HepG2 (cell line): ENCODE results near the gene AUP1. TPM values are rescaled to one million over a fixed set of nuclear protein-coding genes. Genes with fewer than 3 reads are reported as not detected.

Experiments used
- CCDC6 ChIP-seq: sonication (generic); formaldehyde crosslinking; IDR thresholded peaks from 2 replicates; pipeline ENCODE4 v1.8.1; 2022; ENCODE audit warnings: mild to moderate bottlenecking, missing genetic modification reagents, moderate library complexity
- ETV5 ChIP-seq: IDR thresholded peaks from 2 replicates; pipeline ENCODE4 v1.6.1; 2018; ENCODE audit warnings: missing biosample characterization, missing genetic modification reagents, inconsistent platforms, borderline replicate concordance
- FIP1L1 ChIP-seq: fragments of 200-400 bp; formaldehyde crosslinking; IDR thresholded peaks from 2 replicates; pipeline ENCODE4 v1.6.1; 2018; ENCODE audit warnings: low read depth, mild to moderate bottlenecking, low read length, moderate library complexity, borderline replicate concordance; ENCODE audit not compliant: insufficient read depth
- FOXP1 ChIP-seq, 2 experiments: fragments of 450-650 bp in 1 of 2; IDR thresholded peaks; 2 replicates each; pipeline ENCODE4 v1.6.1; 2017 to 2018; ENCODE audit warnings: antibody characterized with exemption in 1 of 2
- HNF4A ChIP-seq: sonication (generic); formaldehyde crosslinking; IDR thresholded peaks from 2 replicates; pipeline ENCODE4 v1.4.0; 2020; ENCODE audit warnings: missing genetic modification reagents
- HOXD1 ChIP-seq: sonication (generic); formaldehyde crosslinking; IDR thresholded peaks from 2 replicates; pipeline ENCODE4 v1.5.0; 2020; ENCODE audit warnings: missing genetic modification reagents
- JUNB ChIP-seq: sonication (generic); formaldehyde crosslinking; IDR thresholded peaks from 2 replicates; pipeline ENCODE4 v1.8.0; 2022; ENCODE audit warnings: missing genetic modification reagents, mild to moderate bottlenecking, borderline replicate concordance
- KLF15 ChIP-seq: sonication (generic); formaldehyde crosslinking; IDR thresholded peaks from 2 replicates; pipeline ENCODE4 v1.8.1; 2023; ENCODE audit warnings: borderline replicate concordance, mild to moderate bottlenecking, inconsistent platforms, missing genetic modification reagents, mixed read lengths
- SOX13 ChIP-seq, 3 experiments: fragments of 450-650 bp in 1 of 3; sonication (generic) in 1 of 3; formaldehyde crosslinking in 1 of 3; IDR thresholded peaks in 2 of 3; conservative IDR thresholded peaks in 1 of 3; 2 replicates each; pipeline versions ENCODE4 v1.5.0 to v1.6.1; 2016 to 2020; ENCODE audit warnings: antibody characterized with exemption in 1 of 3, mild to moderate bottlenecking in 1 of 3, missing compliant biosample characterization in 1 of 3, missing genetic modification reagents in 1 of 3, moderate library complexity in 1 of 3
- TBX2 ChIP-seq: sonication (generic); formaldehyde crosslinking; IDR thresholded peaks from 2 replicates; pipeline ENCODE4 v1.5.0; 2020; ENCODE audit warnings: missing genetic modification reagents, mild to moderate bottlenecking, borderline replicate concordance
- ZNF101 ChIP-seq: sonication (generic); formaldehyde crosslinking; IDR thresholded peaks from 2 replicates; pipeline ENCODE4 v1.4.0; 2020; ENCODE audit warnings: mild to moderate bottlenecking, low read depth, missing genetic modification reagents, borderline replicate concordance
- ZNF124 ChIP-seq: sonication (generic); formaldehyde crosslinking; IDR thresholded peaks from 2 replicates; pipeline ENCODE4 v1.4.0; 2020; ENCODE audit warnings: missing genetic modification reagents
- ZNF263 ChIP-seq: sonication (generic); formaldehyde crosslinking; IDR thresholded peaks from 2 replicates; pipeline ENCODE4 v1.4.0; 2020; ENCODE audit warnings: missing genetic modification reagents
- ZNF34 ChIP-seq: sonication (generic); formaldehyde crosslinking; IDR thresholded peaks from 2 replicates; pipeline ENCODE4 v1.4.0; 2020; ENCODE audit warnings: mild to moderate bottlenecking, missing genetic modification reagents, borderline replicate concordance
- ZNF563 ChIP-seq: sonication (generic); formaldehyde crosslinking; IDR thresholded peaks from 2 replicates; pipeline ENCODE4 v1.8.0; 2022; ENCODE audit warnings: mild to moderate bottlenecking, moderate library complexity, missing genetic modification reagents
- polyA plus RNA-seq, 8 experiments: library from polyadenylated mRNA; depleted of rRNA in 3 of 8; stranded (reverse) in 7 of 8; unstranded in 1 of 8; fragments of >200 nt; fragmentation: Illumina TruSeq in 4 of 8; extraction: Trizol in 4 of 8; gene quantifications; 2 replicates each; pipeline versions ENCODE4 v1.2.1 to v1.2.3, GENCODE V29; 2011 to 2016; ENCODE audit warnings: low read depth in 4 of 8, missing spikeins in 1 of 8, mixed read lengths in 1 of 8; ENCODE audit not compliant: insufficient read depth in 1 of 8
- total RNA-seq, 5 experiments: library from RNA; depleted of rRNA; stranded (reverse); fragments of >200 nt; fragmentation: Illumina TruSeq; extraction: Trizol; gene quantifications; 2 replicates each; pipeline ENCODE4 v1.2.3, GENCODE V29; 2016; ENCODE audit warnings: low read depth in 1 of 5
- TF ChIP-seq, protein P1 (sequence below): IDR thresholded peaks from 2 replicates; pipeline ENCODE4 v1.6.1; 2016; ENCODE audit warnings: control low read depth
- TF ChIP-seq, protein P2 (sequence below): sonication (generic); formaldehyde crosslinking; IDR thresholded peaks from 2 replicates; pipeline ENCODE4 v1.5.1; 2020; ENCODE audit warnings: missing genetic modification reagents, mild to moderate bottlenecking, borderline replicate concordance
- TF ChIP-seq, protein P3 (sequence below): IDR thresholded peaks from 2 replicates; pipeline ENCODE4 v1.6.1; 2016; ENCODE audit warnings: low read depth, control low read depth
- TF ChIP-seq, protein P4 (sequence below): sonication (generic); formaldehyde crosslinking; IDR thresholded peaks from 2 replicates; pipeline ENCODE4 v1.4.0; 2020; ENCODE audit warnings: mild to moderate bottlenecking, missing genetic modification reagents

The AUP1 gene
- total and polyA plus RNA-seq, 2 of the 13 experiments (the other 11 are each of a cell fraction or from before 2014, with no cell fraction given), result 174 to 267 TPM

DNA sequence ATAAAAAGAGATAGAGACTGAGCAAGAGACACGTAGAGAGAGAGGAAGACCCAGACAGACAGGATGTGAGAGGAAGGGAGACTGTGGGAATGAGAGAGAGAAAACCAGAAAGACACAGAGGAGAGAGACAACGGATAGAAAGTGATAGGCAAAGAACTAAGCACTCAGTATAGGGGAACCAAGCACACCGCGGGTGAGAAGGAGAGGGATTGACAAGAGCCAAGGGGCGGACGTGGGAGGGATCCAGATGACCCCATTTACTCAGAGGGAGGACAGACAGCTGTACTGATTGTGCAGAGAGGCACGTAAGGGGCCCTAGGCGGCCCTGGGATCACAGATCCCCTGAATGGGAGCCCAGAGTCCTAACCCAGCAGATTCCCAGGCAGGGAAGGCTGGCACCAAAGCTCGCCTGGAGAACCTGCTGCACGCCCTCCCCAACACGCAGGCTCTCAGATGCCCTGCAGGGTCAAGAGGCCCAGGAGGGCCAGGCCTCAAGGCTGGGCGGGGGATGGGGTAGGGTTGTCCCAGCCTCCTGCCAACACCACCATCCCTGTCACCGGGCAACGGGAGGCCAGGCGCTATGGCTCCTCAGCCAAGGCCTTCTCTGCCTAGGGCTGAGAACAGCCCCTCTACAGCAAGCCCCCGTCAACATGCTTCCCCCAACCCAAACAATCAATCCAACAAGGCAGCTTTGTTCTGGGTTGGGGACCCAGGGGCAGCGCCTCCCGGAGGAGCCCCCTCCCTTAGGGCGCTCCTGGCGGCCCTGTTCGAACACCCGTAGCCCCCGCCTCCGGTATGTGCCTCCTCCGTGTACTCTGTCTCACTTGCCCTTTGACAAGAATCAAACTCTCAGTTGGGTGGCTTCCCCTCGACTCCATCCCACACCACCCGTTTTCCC is 23.7 kb upstream of the AUP1 start (continued):
- no peak for TF ChIP-seq FOXP1 (IDR thresholded peaks at IDR 0.05)
- TF ChIP-seq FOXP1 (CRISPR knock-in tag; IDR thresholded peaks at IDR 0.05), result peak; percentile 11; the same call in 1 of the 2 replicates
- TF ChIP-seq ETV5 (CRISPR knock-in tag), result no peak
- TF ChIP-seq, protein P1, sequence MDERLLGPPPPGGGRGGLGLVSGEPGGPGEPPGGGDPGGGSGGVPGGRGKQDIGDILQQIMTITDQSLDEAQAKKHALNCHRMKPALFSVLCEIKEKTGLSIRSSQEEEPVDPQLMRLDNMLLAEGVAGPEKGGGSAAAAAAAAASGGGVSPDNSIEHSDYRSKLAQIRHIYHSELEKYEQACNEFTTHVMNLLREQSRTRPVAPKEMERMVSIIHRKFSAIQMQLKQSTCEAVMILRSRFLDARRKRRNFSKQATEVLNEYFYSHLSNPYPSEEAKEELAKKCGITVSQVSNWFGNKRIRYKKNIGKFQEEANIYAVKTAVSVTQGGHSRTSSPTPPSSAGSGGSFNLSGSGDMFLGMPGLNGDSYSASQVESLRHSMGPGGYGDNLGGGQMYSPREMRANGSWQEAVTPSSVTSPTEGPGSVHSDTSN, result no peak
- 0 out of 2 replicates have a peak, but pooled peaks have one; percentile 13 for TF ChIP-seq HNF4A
- 0 out of 2 replicates have a peak, but pooled peaks have one; percentile 14 for TF ChIP-seq TBX2
- TF ChIP-seq, protein P2, sequence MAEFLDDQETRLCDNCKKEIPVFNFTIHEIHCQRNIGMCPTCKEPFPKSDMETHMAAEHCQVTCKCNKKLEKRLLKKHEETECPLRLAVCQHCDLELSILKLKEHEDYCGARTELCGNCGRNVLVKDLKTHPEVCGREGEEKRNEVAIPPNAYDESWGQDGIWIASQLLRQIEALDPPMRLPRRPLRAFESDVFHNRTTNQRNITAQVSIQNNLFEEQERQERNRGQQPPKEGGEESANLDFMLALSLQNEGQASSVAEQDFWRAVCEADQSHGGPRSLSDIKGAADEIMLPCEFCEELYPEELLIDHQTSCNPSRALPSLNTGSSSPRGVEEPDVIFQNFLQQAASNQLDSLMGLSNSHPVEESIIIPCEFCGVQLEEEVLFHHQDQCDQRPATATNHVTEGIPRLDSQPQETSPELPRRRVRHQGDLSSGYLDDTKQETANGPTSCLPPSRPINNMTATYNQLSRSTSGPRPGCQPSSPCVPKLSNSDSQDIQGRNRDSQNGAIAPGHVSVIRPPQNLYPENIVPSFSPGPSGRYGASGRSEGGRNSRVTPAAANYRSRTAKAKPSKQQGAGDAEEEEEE (CRISPR knock-in tag), result no peak
- no peak for TF ChIP-seq FIP1L1
- peak; percentile 73 for TF ChIP-seq ZNF263 (CRISPR knock-in tag)
- TF ChIP-seq KLF15 (CRISPR knock-in tag), result no peak
- TF ChIP-seq ZNF101, result no peak
- TF ChIP-seq ZNF563 (CRISPR knock-in tag), result no peak
- TF ChIP-seq, protein P3, sequence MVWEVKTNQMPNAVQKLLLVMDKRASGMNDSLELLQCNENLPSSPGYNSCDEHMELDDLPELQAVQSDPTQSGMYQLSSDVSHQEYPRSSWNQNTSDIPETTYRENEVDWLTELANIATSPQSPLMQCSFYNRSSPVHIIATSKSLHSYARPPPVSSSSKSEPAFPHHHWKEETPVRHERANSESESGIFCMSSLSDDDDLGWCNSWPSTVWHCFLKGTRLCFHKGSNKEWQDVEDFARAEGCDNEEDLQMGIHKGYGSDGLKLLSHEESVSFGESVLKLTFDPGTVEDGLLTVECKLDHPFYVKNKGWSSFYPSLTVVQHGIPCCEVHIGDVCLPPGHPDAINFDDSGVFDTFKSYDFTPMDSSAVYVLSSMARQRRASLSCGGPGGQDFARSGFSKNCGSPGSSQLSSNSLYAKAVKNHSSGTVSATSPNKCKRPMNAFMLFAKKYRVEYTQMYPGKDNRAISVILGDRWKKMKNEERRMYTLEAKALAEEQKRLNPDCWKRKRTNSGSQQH, result no peak; the same call in 1 of the 2 replicates
- no peak for TF ChIP-seq SOX13 (IDR thresholded peaks at IDR 0.05)
- no peak for TF ChIP-seq SOX13 (CRISPR knock-in tag; conservative IDR thresholded peaks at IDR 0.05 in 1 of 2, IDR thresholded peaks at IDR 0.05 in 1 of 2)
- TF ChIP-seq, protein P4, sequence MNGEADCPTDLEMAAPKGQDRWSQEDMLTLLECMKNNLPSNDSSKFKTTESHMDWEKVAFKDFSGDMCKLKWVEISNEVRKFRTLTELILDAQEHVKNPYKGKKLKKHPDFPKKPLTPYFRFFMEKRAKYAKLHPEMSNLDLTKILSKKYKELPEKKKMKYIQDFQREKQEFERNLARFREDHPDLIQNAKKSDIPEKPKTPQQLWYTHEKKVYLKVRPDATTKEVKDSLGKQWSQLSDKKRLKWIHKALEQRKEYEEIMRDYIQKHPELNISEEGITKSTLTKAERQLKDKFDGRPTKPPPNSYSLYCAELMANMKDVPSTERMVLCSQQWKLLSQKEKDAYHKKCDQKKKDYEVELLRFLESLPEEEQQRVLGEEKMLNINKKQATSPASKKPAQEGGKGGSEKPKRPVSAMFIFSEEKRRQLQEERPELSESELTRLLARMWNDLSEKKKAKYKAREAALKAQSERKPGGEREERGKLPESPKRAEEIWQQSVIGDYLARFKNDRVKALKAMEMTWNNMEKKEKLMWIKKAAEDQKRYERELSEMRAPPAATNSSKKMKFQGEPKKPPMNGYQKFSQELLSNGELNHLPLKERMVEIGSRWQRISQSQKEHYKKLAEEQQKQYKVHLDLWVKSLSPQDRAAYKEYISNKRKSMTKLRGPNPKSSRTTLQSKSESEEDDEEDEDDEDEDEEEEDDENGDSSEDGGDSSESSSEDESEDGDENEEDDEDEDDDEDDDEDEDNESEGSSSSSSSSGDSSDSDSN (CRISPR knock-in tag), result peak; percentile 49
- no peak for TF ChIP-seq JUNB
- TF ChIP-seq ZNF124 (CRISPR knock-in tag), result no peak
- TF ChIP-seq CCDC6 (CRISPR knock-in tag), result no peak
- TF ChIP-seq ZNF34 (CRISPR knock-in tag), result no peak
- TF ChIP-seq HOXD1 (CRISPR knock-in tag), result 0 out of 2 replicates have a peak, but pooled peaks have one; percentile 55
